Pulmonary artery endothelial cell (primary cell): ENCODE results near the gene POLR1A. TPM values are rescaled to one million over a fixed set of nuclear protein-coding genes. Genes with fewer than 3 reads are reported as not detected.

Experiments used
- DNase-seq: peaks from one replicate; pipeline ENCODE4 v3.0.0-alpha.2; 2011; ENCODE audit warnings: low read depth, low spot score
- total RNA-seq: library from RNA; depleted of rRNA; stranded (reverse); fragments of >200 nt; gene quantifications from 2 replicates; pipeline ENCODE4 v1.2.3, GENCODE V29; 2014

POLR1A gene
- total RNA-seq, 1 donor from 2014 or later: 14.8 TPM

DNA sequence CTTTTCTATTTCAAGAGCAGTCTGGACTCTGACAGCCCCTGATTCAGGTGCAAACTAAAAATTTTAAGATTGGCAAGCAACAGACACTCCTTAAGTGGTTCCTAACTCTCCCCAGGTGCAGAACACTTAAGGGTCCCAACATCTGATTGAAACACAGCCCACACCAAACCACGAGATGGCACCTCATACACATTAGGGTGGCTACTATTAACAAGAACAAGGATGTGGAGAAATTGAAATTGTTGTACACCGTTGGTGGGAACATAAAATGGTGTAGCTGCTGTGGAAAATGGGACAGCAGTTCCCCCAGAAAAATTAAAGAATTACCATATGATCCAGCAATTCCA is 82.3 kb downstream of the POLR1A start:
- DNase-seq: no peak

DNA sequence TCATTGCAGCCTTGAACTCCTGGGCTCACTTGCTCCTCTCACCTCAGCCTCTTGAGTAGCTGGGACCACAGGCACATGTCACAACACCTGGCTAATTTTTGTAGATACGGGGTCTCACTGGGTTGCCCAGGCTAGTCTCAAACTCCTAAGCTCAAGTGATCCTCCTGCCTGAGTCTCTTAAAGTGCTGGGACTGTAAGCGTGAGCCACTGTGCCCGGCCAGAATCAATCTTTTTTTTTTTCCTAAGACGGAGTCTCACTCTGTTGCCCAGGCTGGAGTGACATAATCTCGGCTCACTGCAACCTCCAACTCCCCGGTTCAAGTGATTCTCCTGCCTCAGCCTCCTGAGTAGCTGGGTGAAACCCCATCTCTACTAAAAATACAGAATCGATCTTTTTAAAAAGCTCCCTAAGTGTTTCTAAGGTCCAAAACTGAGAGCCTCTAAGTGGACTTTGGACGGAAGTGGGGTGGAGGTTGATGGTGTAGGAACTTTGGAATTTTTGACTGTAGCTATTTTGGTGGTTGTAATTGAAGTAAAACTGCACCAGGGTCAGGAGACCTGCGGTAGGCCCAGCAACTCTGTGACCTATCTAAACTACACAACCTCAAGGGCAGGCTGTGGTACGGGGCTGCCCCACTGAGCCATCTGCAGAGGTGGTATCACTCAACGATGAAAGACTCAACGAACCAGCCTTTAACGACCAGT is 82.9 kb downstream of the POLR1A start:
- DNase-seq: no peak

DNA sequence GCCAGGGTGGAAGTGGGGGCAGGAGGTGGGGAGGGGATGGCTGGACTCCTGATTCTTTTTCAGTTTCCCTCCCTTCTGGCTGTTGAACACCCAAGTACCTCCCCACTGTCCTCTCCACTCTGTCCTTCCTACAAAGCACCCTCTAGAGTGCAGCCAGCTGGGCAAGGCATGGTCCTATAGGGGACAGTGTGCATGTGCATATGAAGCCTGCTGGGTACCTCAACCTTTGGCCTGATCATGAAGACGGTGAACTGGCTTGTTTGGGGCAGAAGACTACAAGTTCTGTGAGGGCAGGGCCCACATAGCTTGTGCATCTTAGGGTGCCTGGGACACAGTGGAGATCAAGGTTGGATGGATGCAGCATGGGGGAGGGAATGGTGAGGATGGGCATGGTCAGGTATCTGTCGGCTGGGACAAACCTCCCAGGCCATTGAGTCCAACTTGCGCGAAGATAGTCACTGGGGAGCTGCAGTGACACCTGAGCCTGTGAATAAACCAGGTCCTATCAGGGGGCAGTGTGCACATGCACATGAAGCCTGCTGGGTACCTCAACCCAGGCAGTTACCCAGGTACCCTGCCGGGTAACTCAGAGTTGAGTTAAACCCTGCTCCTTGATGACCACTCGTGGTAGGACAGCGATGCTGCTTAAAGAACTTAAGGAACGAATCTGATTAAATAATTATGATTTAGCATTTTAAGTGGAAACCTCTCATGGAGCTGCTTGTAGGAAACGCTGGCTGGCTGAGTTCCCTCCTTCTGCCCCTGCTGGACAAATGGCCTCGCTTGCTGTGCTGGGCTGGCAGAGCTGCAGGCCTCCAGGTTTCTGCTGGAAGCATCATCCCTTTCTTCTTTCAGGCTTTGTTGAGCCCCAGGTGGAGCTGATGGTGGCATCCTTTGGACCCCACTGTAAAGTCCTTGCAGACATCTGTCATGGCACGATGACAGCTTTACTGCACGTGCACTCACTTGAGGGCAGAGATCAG is 84.0 kb downstream of the POLR1A start:
- no peak for DNase-seq

GRCh38 chr2:86020984-86021383 is 84.7 kb downstream of the POLR1A start:
- peak; percentile 32 for DNase-seq

DNA sequence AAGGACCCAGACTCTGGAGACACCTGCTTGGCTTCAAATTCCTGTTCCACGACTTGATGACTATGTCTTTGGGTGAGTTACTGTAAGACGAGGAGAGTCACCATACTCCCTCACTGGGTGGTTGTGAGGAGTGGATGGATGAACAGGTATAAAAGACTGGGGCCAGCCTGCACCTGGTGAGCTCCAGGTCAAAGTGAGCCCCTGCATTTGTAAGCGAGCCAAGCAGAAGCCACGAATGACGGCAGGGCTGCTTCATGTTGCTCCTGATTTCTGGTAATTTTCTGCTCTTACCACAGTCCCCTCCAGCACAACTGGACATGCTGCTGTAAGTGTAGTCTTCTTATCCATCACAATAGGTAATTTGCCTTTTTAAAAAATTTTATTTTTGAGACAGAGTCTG is 86.6 kb downstream of the POLR1A start:
- DNase-seq: no peak

DNA sequence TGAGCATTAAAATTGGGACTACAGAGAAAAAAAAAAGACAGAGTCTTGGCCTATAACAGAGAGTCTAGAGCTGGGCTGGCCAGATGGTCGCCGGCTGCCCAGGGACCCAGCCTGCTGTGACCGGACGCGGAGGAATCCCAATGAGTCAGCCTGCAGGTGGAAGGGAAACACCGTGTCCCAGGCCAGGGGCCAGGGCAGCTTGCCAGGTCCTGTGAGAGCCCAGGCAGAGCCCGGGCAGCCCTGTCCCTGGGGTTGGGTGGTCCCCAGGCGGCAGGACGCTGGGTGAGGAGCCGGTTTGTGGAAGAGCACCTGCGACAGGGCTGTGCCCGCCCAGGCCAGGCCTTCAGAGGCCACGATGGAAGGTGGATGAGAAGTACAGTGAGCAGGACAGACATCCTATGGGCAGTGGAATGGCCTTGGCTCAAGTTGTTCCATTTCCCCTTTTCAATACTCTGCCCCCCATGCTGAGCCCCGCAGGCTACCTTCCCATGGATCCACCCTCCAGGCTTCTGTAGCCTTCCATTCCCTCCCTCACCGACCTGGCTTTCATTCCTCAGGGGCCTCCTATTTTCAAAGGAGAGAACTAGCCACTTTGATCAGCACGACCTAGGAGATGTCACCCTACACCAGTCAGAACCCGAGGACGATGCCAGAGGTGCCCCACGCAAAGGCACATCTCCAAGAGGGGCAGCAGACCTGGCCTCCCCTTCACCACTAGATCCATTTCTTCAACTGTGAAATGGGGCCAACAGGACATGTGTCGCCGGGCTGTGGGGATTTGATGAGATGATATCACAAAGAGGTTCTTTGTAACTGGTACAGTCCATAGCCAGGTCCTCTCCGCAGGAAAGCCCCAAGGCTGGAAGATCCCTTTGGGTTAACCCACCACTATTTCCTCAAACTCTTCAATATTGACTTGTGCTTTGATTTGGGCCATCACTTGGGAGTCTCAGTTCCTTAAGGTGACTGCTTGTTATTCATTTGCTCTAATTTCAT is 87.5 kb downstream of the POLR1A start:
- DNase-seq: no peak

DNA sequence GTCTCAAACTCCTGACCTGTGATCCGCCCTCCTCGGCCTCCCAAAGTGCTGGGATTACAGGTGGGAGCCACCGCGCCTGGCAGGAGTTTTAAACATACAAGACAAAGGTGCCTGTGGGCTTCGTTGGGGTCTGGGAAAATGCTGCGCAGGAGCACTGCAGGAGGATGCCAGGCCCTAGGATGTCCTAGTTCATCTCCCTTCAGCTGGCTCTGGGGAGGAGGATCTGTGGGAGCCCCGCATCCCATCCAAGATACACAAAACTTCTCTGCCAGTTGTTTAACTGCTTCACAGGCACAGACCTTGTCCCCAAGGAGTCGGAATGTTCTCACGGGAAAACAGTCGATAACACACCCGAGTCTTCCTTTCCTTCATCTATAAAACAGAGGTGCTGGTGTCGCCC is 89.1 kb downstream of the POLR1A start:
- DNase-seq: no peak

DNA sequence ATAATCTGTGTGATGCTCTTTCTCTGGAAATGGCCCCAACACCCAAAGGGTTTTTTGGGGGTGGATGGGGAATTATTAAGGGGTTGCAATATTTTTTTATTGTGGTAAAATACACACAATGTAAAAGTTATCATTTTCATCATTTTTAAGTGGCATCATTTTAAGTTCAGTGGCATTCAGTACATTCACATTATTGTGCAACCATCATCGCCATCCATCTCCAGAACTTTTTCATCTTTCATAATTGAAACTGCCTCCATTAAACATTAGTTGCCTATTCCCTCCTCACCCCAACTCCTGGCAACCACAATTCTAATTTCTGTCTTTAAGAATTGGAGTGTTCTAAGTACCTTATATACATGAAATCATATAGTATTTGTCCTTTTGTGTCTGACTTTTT is 90.0 kb downstream of the POLR1A start:
- DNase-seq: no peak

GRCh38 chr2:86015006-86015405 is 90.7 kb downstream of the POLR1A start:
- DNase-seq: no peak

- no peak for DNase-seq
Observed at GRCh38 chr2:86014493-86014892, 91.2 kb downstream of the POLR1A start.

- no peak for DNase-seq
Observed at GRCh38 chr2:86012007-86012712, 93.5 kb downstream of the POLR1A start.

GRCh38 chr2:86011449-86011941 is 94.2 kb downstream of the POLR1A start:
- no peak for DNase-seq

DNA sequence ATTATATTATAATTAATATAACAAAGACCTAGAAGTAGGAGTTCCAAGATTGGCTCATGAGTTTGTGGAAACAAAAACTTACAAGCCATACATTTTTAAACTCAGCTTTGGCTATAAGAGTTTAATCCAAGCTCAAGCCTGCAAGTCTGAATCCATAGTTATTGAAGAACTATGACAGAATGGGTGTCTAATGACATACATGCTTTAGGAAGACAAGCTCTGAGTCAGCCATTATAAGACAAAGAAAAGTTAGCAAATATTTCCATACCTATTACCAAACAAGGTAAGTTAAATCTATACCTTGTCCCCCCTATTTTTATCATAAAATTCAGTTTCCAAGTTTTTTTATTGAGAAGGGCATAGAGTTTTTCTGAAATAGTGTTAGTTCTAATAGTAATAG is 95.6 kb downstream of the POLR1A start:
- DNase-seq: no peak

DNA sequence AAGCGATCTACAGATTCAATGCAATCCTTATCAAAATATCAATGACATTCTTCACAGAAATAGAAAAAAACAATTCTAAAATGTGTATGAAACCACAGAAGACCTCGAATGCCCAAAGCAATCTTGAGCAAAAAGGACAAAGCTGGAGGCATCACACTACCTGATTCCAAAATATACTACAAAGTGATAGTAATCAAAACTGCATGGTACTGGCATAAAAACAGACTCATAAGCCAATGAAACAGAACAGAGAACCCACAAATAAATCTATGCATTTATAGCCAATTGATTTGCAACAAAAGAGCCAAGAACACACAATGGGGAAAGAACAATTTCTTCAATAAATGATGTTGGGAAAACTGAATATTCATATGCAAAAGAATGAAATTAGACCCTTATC is 99.2 kb downstream of the POLR1A start:
- no peak for DNase-seq

- no peak for DNase-seq
Observed at GRCh38 chr2:86003967-86004366, 101.7 kb downstream of the POLR1A start.

DNA sequence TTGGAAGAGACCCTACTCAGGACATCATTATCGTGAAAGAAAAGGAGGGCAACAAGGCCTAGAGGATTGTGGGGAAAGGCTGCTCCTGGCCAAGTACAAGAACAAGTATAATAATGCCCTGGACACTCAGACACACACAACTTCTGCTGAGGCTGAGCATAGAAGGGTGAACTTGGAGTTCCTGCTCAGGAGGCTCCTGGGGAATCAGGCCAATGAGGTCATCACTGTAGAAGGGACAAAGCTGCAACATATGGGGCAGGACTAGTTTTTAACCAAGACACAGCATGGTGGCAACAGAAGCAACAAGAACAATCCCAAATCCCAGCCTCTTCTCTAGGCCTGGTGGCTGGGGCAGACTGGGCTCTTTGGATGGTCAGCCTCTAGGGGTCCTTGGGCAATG is 102.6 kb downstream of the POLR1A start:
- DNase-seq: no peak

- no peak for DNase-seq
Observed at GRCh38 chr2:86002375-86002774, 103.3 kb downstream of the POLR1A start.

DNA sequence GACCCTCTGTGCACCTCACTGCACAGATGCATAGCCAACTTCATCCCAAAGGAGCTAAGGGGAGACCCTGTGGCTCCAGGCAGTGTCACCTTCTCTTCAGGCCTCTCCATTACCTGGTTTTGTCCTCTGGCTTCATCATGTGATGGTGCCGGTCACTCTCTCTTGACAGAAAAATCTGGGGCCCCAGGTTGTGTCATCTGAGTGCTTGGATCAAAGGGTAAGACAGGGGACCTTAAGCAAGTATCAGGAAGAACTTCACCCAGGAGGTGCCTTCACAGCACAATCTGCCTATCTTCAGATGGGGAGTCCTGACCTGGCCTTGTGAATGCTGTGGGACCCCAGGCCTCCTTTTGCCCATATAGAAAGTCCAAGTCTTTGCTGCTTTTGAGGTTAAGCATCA is 104.4 kb downstream of the POLR1A start:
- no peak for DNase-seq

- no peak for DNase-seq
Observed at GRCh38 chr2:86000938-86001312, 104.8 kb downstream of the POLR1A start.

- peak; percentile 8 for DNase-seq
Observed at GRCh38 chr2:86000131-86000937, 105.4 kb downstream of the POLR1A start.
